H1 (cell line): ENCODE data around the gene STARD8. TPM values are rescaled to one million over a fixed set of nuclear protein-coding genes. Genes with fewer than 3 reads are reported as not detected.

Experiments used
- CTCF ChIA-PET: fragments of 300-600 bp; sonication (Branson Sonifier 250); formaldehyde crosslinking; loops from one replicate; lab custom pipeline; 2021; ENCODE audit not compliant: partially characterized antibody; lab: Charles Lee
- POLR2A ChIA-PET: fragments of 300-600 bp; sonication (Branson Sonifier 250); formaldehyde crosslinking; loops from one replicate; lab custom pipeline; 2021; ENCODE audit warnings: inconsistent platforms; ENCODE audit not compliant: partially characterized antibody; lab: Charles Lee
- DNase-seq, 2 experiments: peaks; one replicate each; pipeline versions ENCODE4 v3.0.0 to v3.0.0-alpha.2; 2010 to 2022; ENCODE audit warnings: low spot score in 2 of 2, low read depth in 1 of 2, mixed read lengths in 1 of 2
- FAIRE-seq: peaks from 2 replicates; lab custom pipeline; 2011; peaks lifted over from hg19 to GRCh38; lab: Jason Lieb, UNC
- H2AFZ ChIP-seq: 2 replicates; pipeline ENCODE4 v1.8.1; 2012; ENCODE audit warnings: low read length, inconsistent platforms
- H2AK5ac ChIP-seq: 2 replicates; pipeline ENCODE4 v1.6.1; 2013; ENCODE audit warnings: low read depth, low read length
- H2BK120ac ChIP-seq: replicated peaks from 2 replicates; pipeline ENCODE3; 2013; ENCODE audit warnings: low read depth, low read length, inconsistent platforms
- H2BK12ac ChIP-seq: 2 replicates; pipeline ENCODE4 v1.6.1; 2013; ENCODE audit warnings: low read depth, low read length
- H2BK15ac ChIP-seq: 2 replicates; pipeline ENCODE4 v1.6.1; 2013; ENCODE audit warnings: low read length
- H2BK20ac ChIP-seq: 2 replicates; pipeline ENCODE4 v1.6.1; 2013; ENCODE audit warnings: low read length
- H2BK5ac ChIP-seq: 2 replicates; pipeline ENCODE4 v1.6.1; 2013; ENCODE audit warnings: low read depth, low read length
- H3K14ac ChIP-seq: 2 replicates; pipeline ENCODE4 v1.6.1; 2013; ENCODE audit warnings: inconsistent platforms; ENCODE audit not compliant: insufficient read length
- H3K18ac ChIP-seq: 2 replicates; pipeline ENCODE4 v1.6.1; 2013; ENCODE audit warnings: low read length; ENCODE audit errors: extremely low read depth
- H3K23ac ChIP-seq: 2 replicates; pipeline ENCODE4 v1.6.1; 2013; ENCODE audit warnings: inconsistent platforms; ENCODE audit not compliant: insufficient read length
- H3K23me2 ChIP-seq: 2 replicates; pipeline ENCODE4 v1.6.1; 2013; ENCODE audit warnings: low read depth, low read length
- H3K27ac ChIP-seq: 2 replicates; pipeline ENCODE4 v1.6.1; 2011; ENCODE audit warnings: low read depth, low read length, inconsistent platforms
- H3K27me3 ChIP-seq, 4 experiments: replicated peaks in 1 of 4; 1 replicate in 1 of 4; 2 replicates in 3 of 4; pipeline versions ENCODE4 v1.6.1 to v1.8.1; 2011 to 2013; ENCODE audit warnings: low read length in 3 of 4, mild to moderate bottlenecking in 3 of 4, inconsistent platforms in 2 of 4, mixed read lengths in 2 of 4, moderate library complexity in 1 of 4; ENCODE audit not compliant: control insufficient read depth in 3 of 4, insufficient read depth in 3 of 4; ENCODE audit errors: extremely low read depth in 1 of 4
- H3K36me3 ChIP-seq, 4 experiments: 2 replicates each; pipeline versions ENCODE4 v1.6.1 to v1.8.1; 2011 to 2013; ENCODE audit warnings: mild to moderate bottlenecking in 4 of 4, low read length in 3 of 4, moderate library complexity in 2 of 4, control low read depth in 1 of 4, inconsistent platforms in 1 of 4; ENCODE audit not compliant: insufficient read depth in 4 of 4, control insufficient read depth in 2 of 4
- H3K4ac ChIP-seq: replicated peaks from 2 replicates; pipeline ENCODE3; 2013; ENCODE audit warnings: low read length, low read depth, mixed read lengths, inconsistent platforms; ENCODE audit not compliant: insufficient read length
- H3K4me1 ChIP-seq, 4 experiments: replicated peaks in 1 of 4; 1 replicate in 1 of 4; 2 replicates in 3 of 4; pipeline versions ENCODE4 v1.6.1 to v1.8.1; 2011 to 2013; ENCODE audit warnings: low read length in 3 of 4, inconsistent platforms in 2 of 4, mixed read lengths in 1 of 4; ENCODE audit not compliant: insufficient read depth in 4 of 4, control insufficient read depth in 3 of 4
- H3K4me2 ChIP-seq, 2 experiments: 2 replicates each; pipeline versions ENCODE4 v1.6.1 to v1.8.1; 2011 to 2013; ENCODE audit warnings: low read depth in 2 of 2, low read length in 2 of 2, control low read depth in 1 of 2, inconsistent platforms in 1 of 2, mild to moderate bottlenecking in 1 of 2; ENCODE audit not compliant: insufficient read depth in 1 of 2
- H3K4me3 ChIP-seq, 4 experiments: fragments of 200-600, 300-600 bp in 1 of 4; sonication (generic), shearing (Covaris generic), sonication (Bioruptor Twin) in 1 of 4; 2 replicates each; pipeline versions ENCODE4 v1.5.1 to v1.8.1; 2011 to 2016; ENCODE audit warnings: low read length in 4 of 4, low read depth in 3 of 4, control low read depth in 2 of 4, inconsistent platforms in 2 of 4, mild to moderate bottlenecking in 2 of 4, mixed read lengths in 1 of 4, moderate library complexity in 1 of 4; ENCODE audit not compliant: insufficient read depth in 2 of 4; ENCODE audit errors: extremely low read depth in 1 of 4
- H3K56ac ChIP-seq: replicated peaks from 2 replicates; pipeline ENCODE3; 2013; ENCODE audit warnings: low read depth, mild to moderate bottlenecking, mixed read lengths, low read length, inconsistent platforms; ENCODE audit not compliant: insufficient read length
- H3K79me1 ChIP-seq: 2 replicates; pipeline ENCODE4 v1.6.1; 2013; ENCODE audit warnings: low read depth, low read length, control low read depth
- H3K79me2 ChIP-seq, 2 experiments: 2 replicates each; pipeline versions ENCODE4 v1.6.1 to v1.8.1; 2012 to 2013; ENCODE audit warnings: low read length in 2 of 2, mild to moderate bottlenecking in 2 of 2, inconsistent platforms in 1 of 2; ENCODE audit not compliant: insufficient read depth in 2 of 2, control insufficient read depth in 1 of 2
- H3K9ac ChIP-seq, 4 experiments: replicated peaks in 1 of 4; 1 replicate in 1 of 4; 2 replicates in 3 of 4; pipeline versions ENCODE4 v1.6.1 to v1.8.1; 2011 to 2013; ENCODE audit warnings: low read depth in 3 of 4, low read length in 3 of 4, control low read depth in 2 of 4, mild to moderate bottlenecking in 2 of 4, moderate library complexity in 2 of 4, inconsistent platforms in 1 of 4; ENCODE audit errors: extremely low read depth in 1 of 4
- H3K9me3 ChIP-seq, 2 experiments: 2 replicates each; pipeline versions ENCODE4 v1.6.1 to v1.8.1; 2012 to 2013; ENCODE audit warnings: mild to moderate bottlenecking in 2 of 2, moderate library complexity in 2 of 2, control low read depth in 1 of 2, inconsistent platforms in 1 of 2, low read depth in 1 of 2, low read length in 1 of 2, mixed read lengths in 1 of 2; ENCODE audit not compliant: insufficient read depth in 2 of 2
- H4K20me1 ChIP-seq, 2 experiments: replicated peaks in 1 of 2; 2 replicates each; pipeline versions ENCODE3 to v1.8.1; 2011 to 2013; ENCODE audit warnings: inconsistent platforms in 2 of 2, low read length in 2 of 2, mild to moderate bottlenecking in 1 of 2; ENCODE audit not compliant: insufficient read depth in 2 of 2, control insufficient read depth in 1 of 2
- H4K5ac ChIP-seq: 2 replicates; pipeline ENCODE4 v1.6.1; 2013; ENCODE audit warnings: low read length, low read depth, mixed read lengths, inconsistent platforms; ENCODE audit not compliant: insufficient read length
- H4K8ac ChIP-seq: 2 replicates; pipeline ENCODE4 v1.8.0; 2013; ENCODE audit warnings: mild to moderate bottlenecking, moderate library complexity, low read length, inconsistent platforms; ENCODE audit not compliant: insufficient read depth; ENCODE audit errors: extremely low read depth
- H4K91ac ChIP-seq: replicated peaks from 2 replicates; pipeline ENCODE3; 2013; ENCODE audit warnings: low read length, mixed read lengths, inconsistent platforms; ENCODE audit not compliant: insufficient read length
- GTF2F1 ChIP-seq: IDR thresholded peaks from 2 replicates; pipeline ENCODE4 v1.6.1; 2012; ENCODE audit warnings: low read depth, low read length, improper control_type of control experiment, borderline replicate concordance
- KDM5A ChIP-seq: fragments of 200-600 bp; IDR thresholded peaks from 2 replicates; pipeline ENCODE4 v1.7.1; 2012; ENCODE audit warnings: mild to moderate bottlenecking, low read length, inconsistent platforms, mixed read lengths
- TAF7 ChIP-seq: optimal IDR thresholded peaks from 2 replicates; pipeline ENCODE3; 2011; ENCODE audit warnings: low read depth, mild to moderate bottlenecking, inconsistent platforms, low read length, moderate library complexity, borderline replicate concordance
- WGBS, 2 experiments: shearing (Covaris generic) in 1 of 2; methylation state at CpG; one replicate each; pipeline versions ENCODE4 v1.1.6 to v1.1.7; 2013 to 2015; ENCODE audit warnings: low lambda C conversion rate in 2 of 2, mixed read lengths in 2 of 2, inconsistent platforms in 1 of 2, low coverage in 1 of 2, missing lambda C conversion rate in 1 of 2; ENCODE audit not compliant: insufficient replicate concordance in 2 of 2, insufficient coverage in 1 of 2, insufficient read length in 1 of 2; ENCODE audit errors: extremely low coverage in 1 of 2, missing lambda C conversion rate in 1 of 2; 5-methylcytosine and 5-hydroxymethylcytosine counted together
- polyA plus RNA-seq, 7 experiments: library from polyadenylated mRNA; depleted of rRNA in 3 of 7; stranded (reverse) in 5 of 7; unstranded in 2 of 7; fragments of >200 nt in 5 of 7; fragments of 200-250 nt in 2 of 7; gene quantifications; 1 replicate in 5 of 7; 2 replicates in 1 of 7; 4 replicates in 1 of 7; pipeline versions ENCODE4 v1.2.1 to v1.2.3, GENCODE V29; 2011 to 2013; ENCODE audit warnings: missing spikeins in 2 of 7, mixed read lengths in 2 of 7
- total RNA-seq: library from RNA; stranded (reverse); fragmentation: NEBNext Ultra II Directional; extraction: Animal tissue kit (Norgen Biotek cat#: 25700); gene quantifications from 2 replicates; pipeline ENCODE4 v1.2.1, GENCODE V29; 2021
- TF ChIP-seq, protein P1 (sequence below): IDR thresholded peaks from 2 replicates; pipeline ENCODE4 v1.6.1; 2012; ENCODE audit warnings: inconsistent platforms

Gene STARD8
- total and polyA plus RNA-seq, 2 of the 8 experiments (the other 6 are each of a cell fraction or from before 2014, with no cell fraction given): 1.8 to 3.8 TPM

DNA sequence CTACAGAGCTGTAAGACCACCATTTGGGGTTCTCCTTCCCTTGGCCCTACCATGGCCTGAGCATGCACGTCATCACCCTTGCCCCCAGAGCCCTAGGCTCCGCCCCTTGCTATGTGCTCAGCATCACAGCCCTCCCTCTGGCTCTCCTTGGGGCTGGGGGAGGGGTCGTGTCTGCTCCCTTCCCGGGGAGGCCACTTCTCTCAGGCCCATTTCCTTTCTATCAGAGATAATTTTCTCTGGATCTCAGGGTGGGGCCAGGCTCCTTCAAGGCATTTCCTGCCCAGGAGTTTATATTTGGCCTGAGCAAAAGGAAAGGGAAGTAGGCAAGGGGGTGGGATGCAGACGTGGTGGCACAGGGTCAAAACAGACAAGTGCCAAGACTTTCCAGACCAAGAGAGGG is 55.9 kb downstream of the STARD8 start:
- H3K27ac ChIP-seq: no peak overlapping the region
- FAIRE-seq: no peak
- no peak for DNase-seq
- no peak overlapping the region for H3K9ac ChIP-seq
- no peak overlapping the region for H3K56ac ChIP-seq
- CTCF ChIA-PET: no interaction called here
- no peak overlapping the region for H2AFZ ChIP-seq
- no peak overlapping the region for H2AK5ac ChIP-seq
- 64% methylated on average over 2 of the region's 5 CpGs; no CpG with 5 or more reads in 1 of the 2 experiments for WGBS, 2 experiments
- H3K79me1 ChIP-seq: no peaks in the 10 kb centered on the region
- H3K36me3 ChIP-seq: no peaks in the 10 kb centered on the region
- no peak overlapping the region for H2BK15ac ChIP-seq
- no peak overlapping the region for H2BK20ac ChIP-seq
- no peak overlapping the region for H3K23ac ChIP-seq
- no peak overlapping the region for H4K91ac ChIP-seq
- H3K23me2 ChIP-seq: no peaks in the 10 kb centered on the region
- peaks cover 0 to 7% (median 3%) of the 10 kb centered on the region in 4 experiments; a peak in 4 of 7 replicates for H3K4me1 ChIP-seq
- H4K5ac ChIP-seq: no peak overlapping the region
- no peaks in the 10 kb centered on the region for H4K20me1 ChIP-seq
- H2BK5ac ChIP-seq: no peak overlapping the region
- H4K8ac ChIP-seq: no peak overlapping the region
- H2BK120ac ChIP-seq: no peak overlapping the region
- no peaks in the 10 kb centered on the region for H3K9me3 ChIP-seq
- H3K79me2 ChIP-seq: no peaks in the 10 kb centered on the region
- no peaks in the 10 kb centered on the region for H3K27me3 ChIP-seq
- H3K4me3 ChIP-seq: no peak overlapping the region
- POLR2A ChIA-PET: no interaction called here
- no peak overlapping the region for H2BK12ac ChIP-seq
- H3K18ac ChIP-seq: peak overlapping the region; percentile 32; the same call in 1 of the 2 replicates
- H3K4me2 ChIP-seq: no peak overlapping the region
- H3K14ac ChIP-seq: no peak overlapping the region
- no peak overlapping the region for H3K4ac ChIP-seq
- no peak for TF ChIP-seq KDM5A
- no peak for TF ChIP-seq TAF7
- TF ChIP-seq, protein P1, sequence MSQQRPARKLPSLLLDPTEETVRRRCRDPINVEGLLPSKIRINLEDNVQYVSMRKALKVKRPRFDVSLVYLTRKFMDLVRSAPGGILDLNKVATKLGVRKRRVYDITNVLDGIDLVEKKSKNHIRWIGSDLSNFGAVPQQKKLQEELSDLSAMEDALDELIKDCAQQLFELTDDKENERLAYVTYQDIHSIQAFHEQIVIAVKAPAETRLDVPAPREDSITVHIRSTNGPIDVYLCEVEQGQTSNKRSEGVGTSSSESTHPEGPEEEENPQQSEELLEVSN: no peak
- TF ChIP-seq GTF2F1: no peak
